Measurements from ENCODE around the gene PAM.

DNA sequence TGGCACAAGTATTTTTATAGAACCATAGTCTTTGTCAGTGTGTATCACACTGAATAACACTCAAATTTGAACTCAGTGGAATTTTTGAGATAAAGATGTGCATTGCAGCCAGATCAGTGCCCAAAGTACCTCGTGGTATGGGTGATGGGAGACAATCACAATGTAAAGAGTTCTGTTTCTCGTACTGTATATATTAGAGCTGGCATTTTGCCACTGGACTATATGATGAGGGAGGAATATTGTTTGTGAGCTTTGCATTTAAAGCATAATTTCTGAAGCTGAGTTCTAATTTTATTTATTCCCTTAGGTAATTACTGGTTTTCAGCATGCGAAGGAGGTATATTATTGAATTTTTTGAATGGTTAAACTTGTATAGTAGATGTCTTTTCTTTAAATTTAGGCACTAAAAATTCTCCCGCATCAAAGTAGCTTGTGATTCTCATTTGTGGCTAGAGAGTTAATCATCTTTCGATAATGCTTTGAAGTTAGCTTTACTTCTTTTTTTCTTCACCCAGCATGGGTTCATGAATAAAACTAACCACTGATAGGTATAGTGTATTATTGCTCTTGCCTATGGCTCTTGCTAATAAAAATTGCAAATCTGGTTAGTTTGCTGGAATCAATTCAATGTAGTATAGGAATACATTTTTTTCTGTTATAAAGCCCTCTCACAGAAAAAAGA, 43.1 kb downstream of the PAM start:
- TF ChIP-seq, protein P1, sequence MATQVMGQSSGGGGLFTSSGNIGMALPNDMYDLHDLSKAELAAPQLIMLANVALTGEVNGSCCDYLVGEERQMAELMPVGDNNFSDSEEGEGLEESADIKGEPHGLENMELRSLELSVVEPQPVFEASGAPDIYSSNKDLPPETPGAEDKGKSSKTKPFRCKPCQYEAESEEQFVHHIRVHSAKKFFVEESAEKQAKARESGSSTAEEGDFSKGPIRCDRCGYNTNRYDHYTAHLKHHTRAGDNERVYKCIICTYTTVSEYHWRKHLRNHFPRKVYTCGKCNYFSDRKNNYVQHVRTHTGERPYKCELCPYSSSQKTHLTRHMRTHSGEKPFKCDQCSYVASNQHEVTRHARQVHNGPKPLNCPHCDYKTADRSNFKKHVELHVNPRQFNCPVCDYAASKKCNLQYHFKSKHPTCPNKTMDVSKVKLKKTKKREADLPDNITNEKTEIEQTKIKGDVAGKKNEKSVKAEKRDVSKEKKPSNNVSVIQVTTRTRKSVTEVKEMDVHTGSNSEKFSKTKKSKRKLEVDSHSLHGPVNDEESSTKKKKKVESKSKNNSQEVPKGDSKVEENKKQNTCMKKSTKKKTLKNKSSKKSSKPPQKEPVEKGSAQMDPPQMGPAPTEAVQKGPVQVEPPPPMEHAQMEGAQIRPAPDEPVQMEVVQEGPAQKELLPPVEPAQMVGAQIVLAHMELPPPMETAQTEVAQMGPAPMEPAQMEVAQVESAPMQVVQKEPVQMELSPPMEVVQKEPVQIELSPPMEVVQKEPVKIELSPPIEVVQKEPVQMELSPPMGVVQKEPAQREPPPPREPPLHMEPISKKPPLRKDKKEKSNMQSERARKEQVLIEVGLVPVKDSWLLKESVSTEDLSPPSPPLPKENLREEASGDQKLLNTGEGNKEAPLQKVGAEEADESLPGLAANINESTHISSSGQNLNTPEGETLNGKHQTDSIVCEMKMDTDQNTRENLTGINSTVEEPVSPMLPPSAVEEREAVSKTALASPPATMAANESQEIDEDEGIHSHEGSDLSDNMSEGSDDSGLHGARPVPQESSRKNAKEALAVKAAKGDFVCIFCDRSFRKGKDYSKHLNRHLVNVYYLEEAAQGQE (IDR thresholded peaks at IDR 0.05; ENCODE audit: insufficient read depth in 1 of 2, low read depth in 2 of 2, low read length in 2 of 2) = no peak
- TF ChIP-seq POLR2AphosphoS5 (IDR thresholded peaks at IDR 0.05; ENCODE audit: low read depth, low read length) = no peak
- TF ChIP-seq SIN3A (IDR thresholded peaks at IDR 0.05; ENCODE audit: borderline replicate concordance, insufficient read depth, low read length) = no peak
- no peak for TF ChIP-seq TAF1 (IDR thresholded peaks at IDR 0.05; ENCODE audit: borderline replicate concordance, insufficient read depth, low read length)

Data from PFSK-1 (cell line).